Colon (tissue), 2 donors: ENCODE measurements around the gene USP17L20.
"Not testable (repeated sequence)": the region's sequence is repeated elsewhere in the genome, so short reads cannot be mapped to it uniquely, and the experiment has no call there.

Experiments used
- FAIRE-seq: peaks from 2 replicates; lab custom pipeline; 2012; peaks lifted over from hg19 to GRCh38; lab: Jason Lieb, UNC
- donor health status: control.
- donor health status: control.

USP17L20 gene, protein sequence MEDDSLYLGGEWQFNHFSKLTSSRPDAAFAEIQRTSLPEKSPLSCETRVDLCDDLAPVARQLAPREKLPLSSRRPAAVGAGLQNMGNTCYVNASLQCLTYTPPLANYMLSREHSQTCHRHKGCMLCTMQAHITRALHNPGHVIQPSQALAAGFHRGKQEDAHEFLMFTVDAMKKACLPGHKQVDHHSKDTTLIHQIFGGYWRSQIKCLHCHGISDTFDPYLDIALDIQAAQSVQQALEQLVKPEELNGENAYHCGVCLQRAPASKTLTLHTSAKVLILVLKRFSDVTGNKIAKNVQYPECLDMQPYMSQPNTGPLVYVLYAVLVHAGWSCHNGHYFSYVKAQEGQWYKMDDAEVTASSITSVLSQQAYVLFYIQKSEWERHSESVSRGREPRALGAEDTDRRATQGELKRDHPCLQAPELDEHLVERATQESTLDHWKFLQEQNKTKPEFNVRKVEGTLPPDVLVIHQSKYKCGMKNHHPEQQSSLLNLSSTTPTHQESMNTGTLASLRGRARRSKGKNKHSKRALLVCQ

DNA sequence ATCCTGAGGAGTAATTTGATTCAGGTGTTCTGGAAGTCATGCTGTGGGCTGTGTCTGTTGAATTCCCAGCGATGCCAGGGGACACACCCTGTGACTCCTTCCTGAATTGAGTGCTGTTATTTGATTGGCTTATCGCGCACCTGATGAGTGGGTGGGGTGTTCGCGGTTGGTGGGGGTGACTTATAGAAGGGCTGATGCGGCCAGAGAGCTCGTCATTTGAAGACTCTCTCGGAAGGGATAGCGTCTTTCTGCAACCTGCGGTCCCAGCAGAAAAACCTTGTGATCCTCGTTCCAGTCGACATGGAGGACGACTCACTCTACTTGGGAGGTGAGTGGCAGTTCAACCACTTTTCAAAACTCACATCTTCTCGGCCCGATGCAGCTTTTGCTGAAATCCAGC is at the start of gene USP17L20:
Gene USP17L20, plus strand, starts transcription at position 301 of the 400 bp plus-strand sequence. Its CDS starts 0 bp downstream, at position 301.
- FAIRE-seq, result not testable (repeated sequence)

DNA sequence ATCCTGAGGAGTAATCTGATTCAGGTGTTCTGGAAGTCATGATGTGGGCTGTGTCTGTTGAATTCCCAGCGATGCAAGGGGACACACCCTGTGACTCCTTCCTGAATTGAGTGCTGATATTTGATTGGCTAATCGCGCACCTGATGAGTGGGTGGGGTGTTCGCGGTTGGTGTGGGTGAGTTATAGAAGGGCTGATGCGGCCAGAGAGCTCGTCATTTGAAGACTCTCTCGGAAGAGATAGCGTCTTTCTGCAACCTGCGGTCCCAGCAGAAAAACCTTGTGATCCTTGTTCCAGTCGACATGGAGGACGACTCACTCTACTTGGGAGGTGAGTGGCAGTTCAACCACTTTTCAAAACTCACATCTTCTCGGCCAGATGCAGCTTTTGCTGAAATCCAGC is 47.6 kb upstream of the USP17L20 start, which contains the start of gene USP17L10:
Gene USP17L10, plus strand, starts transcription at position 301 of the 400 bp plus-strand sequence. Its CDS starts 0 bp downstream, at position 301.
- not testable (repeated sequence) for FAIRE-seq

DNA sequence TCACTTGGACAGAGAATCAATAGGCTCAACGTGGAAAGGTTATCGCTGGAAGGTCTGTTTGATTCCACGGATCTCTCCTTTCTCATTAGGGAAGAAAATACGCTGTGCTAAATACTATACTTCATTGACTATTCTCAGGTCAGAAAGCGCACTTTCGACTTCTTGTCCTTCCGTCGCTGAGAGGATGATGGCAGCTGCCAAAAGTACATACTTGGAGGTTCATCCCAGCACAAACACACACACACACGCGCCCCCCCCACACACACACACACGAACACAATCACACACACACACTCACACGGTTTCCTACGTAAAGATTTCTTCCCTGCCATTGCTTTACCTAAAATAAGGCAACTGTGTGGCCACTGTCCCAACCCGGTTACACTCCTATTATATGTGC is 43.2 kb upstream of the USP17L20 start:
- not testable (repeated sequence) for FAIRE-seq

DNA sequence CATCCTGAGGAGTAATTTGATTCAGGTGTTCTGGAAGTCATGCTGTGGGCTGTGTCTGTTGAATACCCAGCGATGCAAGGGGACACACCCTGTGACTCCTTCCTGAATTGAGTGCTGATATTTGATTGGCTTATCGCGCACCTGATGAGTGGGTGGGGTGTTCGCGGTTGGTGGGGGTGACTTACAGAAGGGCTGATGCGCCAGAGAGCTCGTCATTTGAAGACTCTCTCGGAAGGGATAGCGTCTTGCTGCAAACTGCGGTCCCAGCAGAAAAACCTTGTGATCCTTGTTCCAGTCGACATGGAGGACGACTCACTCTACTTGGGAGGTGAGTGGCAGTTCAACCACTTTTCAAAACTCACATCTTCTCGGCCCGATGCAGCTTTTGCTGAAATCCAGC is 42.8 kb upstream of the USP17L20 start, which contains the start of gene USP17L11:
Gene USP17L11, plus strand, starts transcription at position 301 of the 400 bp plus-strand sequence. Its CDS starts 0 bp downstream, at position 301.
- FAIRE-seq, result not testable (repeated sequence)

DNA sequence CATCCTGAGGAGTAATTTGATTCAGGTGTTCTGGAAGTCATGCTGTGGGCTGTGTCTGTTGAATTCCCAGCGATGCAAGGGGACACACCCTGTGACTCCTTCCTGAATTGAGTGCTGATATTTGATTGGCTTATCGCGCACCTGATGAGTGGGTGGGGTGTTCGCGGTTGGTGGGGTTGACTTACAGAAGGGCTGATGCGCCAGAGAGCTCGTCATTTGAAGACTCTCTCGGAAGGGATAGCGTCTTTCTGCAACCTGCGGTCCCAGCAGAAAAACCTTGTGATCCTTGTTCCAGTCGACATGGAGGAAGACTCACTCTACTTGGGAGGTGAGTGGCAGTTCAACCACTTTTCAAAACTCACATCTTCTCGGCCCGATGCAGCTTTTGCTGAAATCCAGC is 38.1 kb upstream of the USP17L20 start, which contains the start of gene USP17L12:
Gene USP17L12, plus strand, starts transcription at position 301 of the 400 bp plus-strand sequence. Its CDS starts 0 bp downstream, at position 301.
- FAIRE-seq, result not testable (repeated sequence)

DNA sequence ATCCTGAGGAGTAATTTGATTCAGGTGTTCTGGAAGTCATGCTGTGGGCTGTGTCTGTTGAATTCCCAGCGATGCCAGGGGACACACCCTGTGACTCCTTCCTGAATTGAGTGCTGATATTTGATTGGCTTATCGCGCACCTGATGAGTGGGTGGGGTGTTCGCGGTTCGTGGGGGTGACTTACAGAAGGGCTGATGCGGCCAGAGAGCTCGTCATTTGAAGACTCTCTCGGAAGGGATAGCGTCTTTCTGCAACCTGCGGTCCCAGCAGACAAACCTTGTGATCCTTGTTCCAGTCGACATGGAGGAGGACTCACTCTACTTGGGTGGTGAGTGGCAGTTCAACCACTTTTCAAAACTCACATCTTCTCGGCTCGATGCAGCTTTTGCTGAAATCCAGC is 33.3 kb upstream of the USP17L20 start, which contains the start of gene USP17L13:
Gene USP17L13, plus strand, starts transcription at position 301 of the 400 bp plus-strand sequence. Its CDS starts 0 bp downstream, at position 301.
- FAIRE-seq, result not testable (repeated sequence)

DNA sequence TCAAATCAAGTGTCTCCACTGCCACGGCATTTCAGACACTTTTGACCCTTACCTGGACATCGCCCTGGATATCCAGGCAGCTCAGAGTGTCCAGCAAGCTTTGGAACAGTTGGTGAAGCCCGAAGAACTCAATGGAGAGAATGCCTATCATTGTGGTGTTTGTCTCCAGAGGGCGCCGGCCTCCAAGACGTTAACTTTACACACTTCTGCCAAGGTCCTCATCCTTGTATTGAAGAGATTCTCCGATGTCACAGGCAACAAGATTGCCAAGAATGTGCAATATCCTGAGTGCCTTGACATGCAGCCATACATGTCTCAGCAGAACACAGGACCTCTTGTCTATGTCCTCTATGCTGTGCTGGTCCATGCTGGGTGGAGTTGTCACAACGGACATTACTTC is 27.7 kb upstream of the USP17L20 start:
- not testable (repeated sequence) for FAIRE-seq

DNA sequence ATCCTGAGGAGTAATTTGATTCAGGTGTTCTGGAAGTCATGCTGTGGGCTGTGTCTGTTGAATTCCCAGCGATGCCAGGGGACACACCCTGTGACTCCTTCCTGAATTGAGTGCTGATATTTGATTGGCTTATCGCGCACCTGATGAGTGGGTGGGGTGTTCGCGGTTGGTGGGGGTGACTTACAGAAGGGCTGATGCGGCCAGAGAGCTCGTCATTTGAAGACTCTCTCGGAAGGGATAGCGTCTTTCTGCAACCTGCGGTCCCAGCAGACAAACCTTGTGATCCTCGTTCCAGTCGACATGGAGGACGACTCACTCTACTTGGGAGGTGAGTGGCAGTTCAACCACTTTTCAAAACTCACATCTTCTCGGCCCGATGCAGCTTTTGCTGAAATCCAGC is 23.8 kb upstream of the USP17L20 start, which contains the start of gene USP17L15:
Gene USP17L15, plus strand, starts transcription at position 301 of the 400 bp plus-strand sequence. Its CDS starts 0 bp downstream, at position 301.
- FAIRE-seq, result not testable (repeated sequence)

DNA sequence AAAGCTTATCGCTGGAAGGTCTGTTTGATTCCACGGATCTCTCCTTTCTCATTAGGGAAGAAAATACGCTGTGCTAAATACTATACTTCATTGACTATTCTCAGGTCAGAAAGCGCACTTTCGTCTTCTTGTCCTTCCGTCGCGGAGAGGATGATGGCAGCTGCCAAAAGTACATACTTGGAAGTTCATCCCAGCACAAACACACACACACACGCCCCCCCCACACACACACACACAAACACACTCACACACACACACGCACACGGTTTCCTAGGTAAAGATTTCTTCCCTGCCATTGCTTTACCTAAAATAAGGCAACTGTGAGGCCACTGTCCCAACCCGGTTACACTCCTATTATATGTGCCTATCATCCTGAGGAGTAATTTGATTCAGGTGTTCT is 19.5 kb upstream of the USP17L20 start:
- FAIRE-seq, result not testable (repeated sequence)

DNA sequence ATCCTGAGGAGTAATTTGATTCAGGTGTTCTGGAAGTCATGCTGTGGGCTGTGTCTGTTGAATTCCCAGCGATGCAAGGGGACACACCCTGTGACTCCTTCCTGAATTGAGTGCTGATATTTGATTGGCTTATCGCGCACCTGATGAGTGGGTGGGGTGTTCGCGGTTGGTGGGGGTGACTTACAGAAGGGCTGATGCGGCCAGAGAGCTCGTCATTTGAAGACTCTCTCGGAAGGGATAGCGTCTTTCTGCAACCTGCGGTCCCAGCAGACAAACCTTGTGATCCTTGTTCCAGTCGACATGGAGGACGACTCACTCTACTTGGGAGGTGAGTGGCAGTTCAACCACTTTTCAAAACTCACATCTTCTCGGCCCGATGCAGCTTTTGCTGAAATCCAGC is 14.3 kb upstream of the USP17L20 start, which contains the start of gene USP17L17:
Gene USP17L17, plus strand, starts transcription at position 301 of the 400 bp plus-strand sequence. Its CDS starts 0 bp downstream, at position 301.
- not testable (repeated sequence) for FAIRE-seq

DNA sequence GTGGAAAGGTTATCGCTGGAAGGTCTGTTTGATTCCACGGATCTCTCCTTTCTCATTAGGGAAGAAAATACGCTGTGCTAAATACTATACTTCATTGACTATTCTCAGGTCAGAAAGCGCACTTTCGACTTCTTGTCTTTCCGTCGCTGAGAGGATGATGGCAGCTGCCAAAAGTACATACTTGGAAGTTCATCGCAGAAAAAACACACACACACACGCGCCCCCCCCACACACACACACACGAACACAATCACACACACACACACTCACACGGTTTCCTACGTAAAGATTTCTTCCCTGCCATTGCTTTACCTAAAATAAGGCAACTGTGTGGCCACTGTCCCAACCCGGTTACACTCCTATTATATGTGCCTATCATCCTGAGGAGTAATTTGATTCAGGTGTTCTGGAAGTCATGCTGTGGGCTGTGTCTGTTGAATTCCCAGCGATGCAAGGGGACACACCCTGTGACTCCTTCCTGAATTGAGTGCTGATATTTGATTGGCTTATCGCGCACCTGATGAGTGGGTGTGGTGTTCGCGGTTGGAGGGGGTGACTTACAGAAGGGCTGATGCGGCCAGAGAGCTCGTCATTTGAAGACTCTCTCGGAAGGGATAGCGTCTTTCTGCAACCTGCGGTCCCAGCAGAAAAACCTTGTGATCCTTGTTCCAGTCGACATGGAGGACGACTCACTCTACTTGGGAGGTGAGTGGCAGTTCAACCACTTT is 9.8 kb upstream of the USP17L20 start, which contains the start of gene USP17L18:
Gene USP17L18, plus strand, starts transcription at position 678 of the 728 bp plus-strand sequence. Its CDS starts 0 bp downstream, at position 678.
- FAIRE-seq, result not testable (repeated sequence)

DNA sequence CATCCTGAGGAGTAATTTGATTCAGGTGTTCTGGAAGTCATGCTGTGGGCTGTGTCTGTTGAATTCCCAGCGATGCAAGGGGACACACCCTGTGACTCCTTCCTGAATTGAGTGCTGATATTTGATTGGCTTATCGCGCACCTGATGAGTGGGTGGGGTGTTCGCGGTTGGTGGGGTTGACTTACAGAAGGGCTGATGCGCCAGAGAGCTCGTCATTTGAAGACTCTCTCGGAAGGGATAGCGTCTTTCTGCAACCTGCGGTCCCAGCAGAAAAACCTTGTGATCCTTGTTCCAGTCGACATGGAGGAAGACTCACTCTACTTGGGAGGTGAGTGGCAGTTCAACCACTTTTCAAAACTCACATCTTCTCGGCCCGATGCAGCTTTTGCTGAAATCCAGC is 4.8 kb upstream of the USP17L20 start, which contains the start of gene USP17L19:
Gene USP17L19, plus strand, starts transcription at position 301 of the 400 bp plus-strand sequence. Its CDS starts 0 bp downstream, at position 301.
- FAIRE-seq, result not testable (repeated sequence)

DNA sequence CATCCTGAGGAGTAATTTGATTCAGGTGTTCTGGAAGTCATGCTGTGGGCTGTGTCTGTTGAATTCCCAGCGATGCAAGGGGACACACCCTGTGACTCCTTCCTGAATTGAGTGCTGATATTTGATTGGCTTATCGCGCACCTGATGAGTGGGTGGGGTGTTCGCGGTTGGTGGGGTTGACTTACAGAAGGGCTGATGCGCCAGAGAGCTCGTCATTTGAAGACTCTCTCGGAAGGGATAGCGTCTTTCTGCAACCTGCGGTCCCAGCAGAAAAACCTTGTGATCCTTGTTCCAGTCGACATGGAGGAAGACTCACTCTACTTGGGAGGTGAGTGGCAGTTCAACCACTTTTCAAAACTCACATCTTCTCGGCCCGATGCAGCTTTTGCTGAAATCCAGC is 4.6 kb downstream of the USP17L20 start, which contains the start of gene USP17L21:
Gene USP17L21, plus strand, starts transcription at position 301 of the 400 bp plus-strand sequence. Its CDS starts 0 bp downstream, at position 301.
- not testable (repeated sequence) for FAIRE-seq

DNA sequence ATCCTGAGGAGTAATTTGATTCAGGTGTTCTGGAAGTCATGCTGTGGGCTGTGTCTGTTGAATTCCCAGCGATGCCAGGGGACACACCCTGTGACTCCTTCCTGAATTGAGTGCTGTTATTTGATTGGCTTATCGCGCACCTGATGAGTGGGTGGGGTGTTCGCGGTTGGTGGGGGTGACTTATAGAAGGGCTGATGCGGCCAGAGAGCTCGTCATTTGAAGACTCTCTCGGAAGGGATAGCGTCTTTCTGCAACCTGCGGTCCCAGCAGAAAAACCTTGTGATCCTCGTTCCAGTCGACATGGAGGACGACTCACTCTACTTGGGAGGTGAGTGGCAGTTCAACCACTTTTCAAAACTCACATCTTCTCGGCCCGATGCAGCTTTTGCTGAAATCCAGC is 9.4 kb downstream of the USP17L20 start, which contains the start of gene USP17L22:
Gene USP17L22, plus strand, starts transcription at position 301 of the 400 bp plus-strand sequence. Its CDS starts 0 bp downstream, at position 301.
- FAIRE-seq, result not testable (repeated sequence)

DNA sequence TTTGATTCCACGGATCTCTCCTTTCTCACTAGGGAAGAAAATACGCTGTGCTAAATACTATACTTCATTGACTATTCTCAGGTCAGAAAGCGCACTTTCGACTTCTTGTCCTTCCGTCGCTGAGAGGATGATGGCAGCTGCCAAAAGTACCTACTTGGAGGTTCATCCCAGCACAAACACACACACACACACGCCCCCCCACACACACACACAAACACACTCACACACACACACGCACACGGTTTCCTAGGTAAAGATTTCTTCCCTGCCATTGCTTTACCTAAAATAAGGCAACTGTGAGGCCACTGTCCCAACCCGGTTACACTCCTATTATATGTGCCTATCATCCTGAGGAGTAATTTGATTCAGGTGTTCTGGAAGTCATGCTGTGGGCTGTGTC is 13.8 kb downstream of the USP17L20 start:
- not testable (repeated sequence) for FAIRE-seq
